ENCODE measurements around the gene GRIK4. TPM values are rescaled to one million over a fixed set of nuclear protein-coding genes. Genes with fewer than 3 reads are reported as not detected.

The GRIK4 gene
- total RNA-seq, 1 donor from 2014 or later: 2.2 TPM

DNA sequence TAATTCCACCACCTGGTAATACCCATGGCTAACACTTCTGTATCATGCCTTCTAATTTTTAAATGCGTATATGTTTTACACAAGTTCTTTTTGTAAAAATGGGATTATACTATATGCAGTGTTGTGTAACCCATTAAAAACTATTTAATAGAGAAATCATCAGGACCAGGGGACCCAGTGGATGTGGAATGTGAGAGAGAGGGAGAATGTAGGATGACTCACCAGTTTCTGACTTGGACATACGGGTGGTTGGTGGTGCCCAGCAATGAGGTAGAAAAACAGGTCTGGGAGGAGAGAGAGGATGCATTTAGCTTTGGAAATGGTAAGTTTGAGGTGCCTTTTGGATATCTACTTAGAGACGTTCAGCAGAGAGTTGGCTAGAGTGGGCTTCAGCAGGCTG lies 400.4 kb downstream of the GRIK4 start:
- TF ChIP-seq, protein P1, sequence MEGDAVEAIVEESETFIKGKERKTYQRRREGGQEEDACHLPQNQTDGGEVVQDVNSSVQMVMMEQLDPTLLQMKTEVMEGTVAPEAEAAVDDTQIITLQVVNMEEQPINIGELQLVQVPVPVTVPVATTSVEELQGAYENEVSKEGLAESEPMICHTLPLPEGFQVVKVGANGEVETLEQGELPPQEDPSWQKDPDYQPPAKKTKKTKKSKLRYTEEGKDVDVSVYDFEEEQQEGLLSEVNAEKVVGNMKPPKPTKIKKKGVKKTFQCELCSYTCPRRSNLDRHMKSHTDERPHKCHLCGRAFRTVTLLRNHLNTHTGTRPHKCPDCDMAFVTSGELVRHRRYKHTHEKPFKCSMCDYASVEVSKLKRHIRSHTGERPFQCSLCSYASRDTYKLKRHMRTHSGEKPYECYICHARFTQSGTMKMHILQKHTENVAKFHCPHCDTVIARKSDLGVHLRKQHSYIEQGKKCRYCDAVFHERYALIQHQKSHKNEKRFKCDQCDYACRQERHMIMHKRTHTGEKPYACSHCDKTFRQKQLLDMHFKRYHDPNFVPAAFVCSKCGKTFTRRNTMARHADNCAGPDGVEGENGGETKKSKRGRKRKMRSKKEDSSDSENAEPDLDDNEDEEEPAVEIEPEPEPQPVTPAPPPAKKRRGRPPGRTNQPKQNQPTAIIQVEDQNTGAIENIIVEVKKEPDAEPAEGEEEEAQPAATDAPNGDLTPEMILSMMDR (IDR thresholded peaks at IDR 0.05; ENCODE audit: insufficient read depth, low read depth, low read length): no peak
- TF ChIP-seq EZH2 (IDR thresholded peaks at IDR 0.05; ENCODE audit: insufficient read depth, low read length): no peak
- DNase-seq (ENCODE audit: low read depth): no peak
- Mint-ChIP-seq H3K27ac (ENCODE audit: unreplicated experiment) (no peak overlapping the region), H3K4me3 (ENCODE audit: unreplicated experiment) (no peak overlapping the region), H3K27me3 (ENCODE audit: low read depth, unreplicated experiment) (peaks cover 35% of the 10 kb centered on the region), H3K9me3 (ENCODE audit: unreplicated experiment) (peaks cover 4% of the 10 kb centered on the region), H3K36me3 (ENCODE audit: low read depth, unreplicated experiment) (peaks cover 5% of the 10 kb centered on the region), H3K4me1 (ENCODE audit: low read depth, unreplicated experiment) (peaks cover 3% of the 10 kb centered on the region)
- no peak overlapping the region for H3K4me2 ChIP-seq (ENCODE audit: low read length)
- no peak overlapping the region for H3K27ac ChIP-seq (ENCODE audit: low read depth, low read length)
- H4K20me1 ChIP-seq (ENCODE audit: insufficient read depth, low read length): no peaks in the 10 kb centered on the region
- H3K9me3 ChIP-seq (ENCODE audit: insufficient read depth, low read depth, low read length): no peaks in the 10 kb centered on the region
- no peaks in the 10 kb centered on the region for H3K4me1 ChIP-seq (ENCODE audit: insufficient read depth, low read length)
- H3K9ac ChIP-seq (ENCODE audit: low read length): no peak overlapping the region
- H3K4me3 ChIP-seq (ENCODE audit: insufficient read depth, low read depth, low read length): no peak overlapping the region
- no peaks in the 10 kb centered on the region for H3K36me3 ChIP-seq (ENCODE audit: insufficient read depth, low read length)
- H3K27me3 ChIP-seq (ENCODE audit: insufficient read depth, low read length): peaks cover 3% of the 10 kb centered on the region
- no peak overlapping the region for H2AFZ ChIP-seq (ENCODE audit: low read depth, low read length)
- H3K79me2 ChIP-seq (ENCODE audit: insufficient read depth, low read length): no peaks in the 10 kb centered on the region
- no peak for FAIRE-seq

DNA sequence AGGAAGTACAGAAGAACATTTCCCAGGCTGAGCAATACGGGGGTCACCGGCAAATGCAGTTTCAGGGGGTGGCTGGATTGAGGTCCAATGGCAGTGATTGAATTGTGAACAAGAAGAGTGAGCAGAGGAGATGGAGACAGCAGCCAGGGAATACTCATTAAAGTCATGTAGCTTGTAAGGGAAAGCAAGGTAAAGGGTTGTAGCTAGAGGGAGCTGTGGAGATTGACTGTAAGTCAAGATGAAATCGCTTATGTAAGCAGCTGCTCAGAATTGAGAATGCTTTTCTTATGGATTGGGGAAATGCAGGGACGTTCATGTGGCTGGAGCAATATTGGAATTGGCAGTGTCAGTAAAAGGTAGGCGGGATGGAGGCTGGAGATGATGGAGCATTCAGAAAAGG lies 401.0 kb downstream of the GRIK4 start:
- no peak overlapping the region for H3K9ac ChIP-seq (ENCODE audit: low read length)
- Mint-ChIP-seq H3K27ac (ENCODE audit: unreplicated experiment) (no peak overlapping the region), H3K27me3 (ENCODE audit: low read depth, unreplicated experiment) (peaks cover 33% of the 10 kb centered on the region), H3K36me3 (ENCODE audit: low read depth, unreplicated experiment) (peaks cover 3% of the 10 kb centered on the region), H3K4me3 (ENCODE audit: unreplicated experiment) (no peak overlapping the region), H3K4me1 (ENCODE audit: low read depth, unreplicated experiment) (peaks cover 3% of the 10 kb centered on the region), H3K9me3 (ENCODE audit: unreplicated experiment) (peaks cover 4% of the 10 kb centered on the region)
- no peak for FAIRE-seq
- no peak overlapping the region for H2AFZ ChIP-seq (ENCODE audit: low read depth, low read length)
- no peaks in the 10 kb centered on the region for H3K79me2 ChIP-seq (ENCODE audit: insufficient read depth, low read length)
- H3K27me3 ChIP-seq (ENCODE audit: insufficient read depth, low read length): peaks cover 2% of the 10 kb centered on the region
- H3K27ac ChIP-seq (ENCODE audit: low read depth, low read length): no peak overlapping the region
- peak; percentile 25 for DNase-seq (ENCODE audit: low read depth)
- no peak overlapping the region for H3K4me3 ChIP-seq (ENCODE audit: insufficient read depth, low read depth, low read length)
- no peaks in the 10 kb centered on the region for H3K4me1 ChIP-seq (ENCODE audit: insufficient read depth, low read length)
- TF ChIP-seq EZH2 (IDR thresholded peaks at IDR 0.05; ENCODE audit: insufficient read depth, low read length): no peak
- TF ChIP-seq, protein P1 (IDR thresholded peaks at IDR 0.05; ENCODE audit: insufficient read depth, low read depth, low read length): peak; percentile 9
- no peaks in the 10 kb centered on the region for H4K20me1 ChIP-seq (ENCODE audit: insufficient read depth, low read length)
- no peak overlapping the region for H3K4me2 ChIP-seq (ENCODE audit: low read length)
- no peaks in the 10 kb centered on the region for H3K9me3 ChIP-seq (ENCODE audit: insufficient read depth, low read depth, low read length)
- no peaks in the 10 kb centered on the region for H3K36me3 ChIP-seq (ENCODE audit: insufficient read depth, low read length)

DNA sequence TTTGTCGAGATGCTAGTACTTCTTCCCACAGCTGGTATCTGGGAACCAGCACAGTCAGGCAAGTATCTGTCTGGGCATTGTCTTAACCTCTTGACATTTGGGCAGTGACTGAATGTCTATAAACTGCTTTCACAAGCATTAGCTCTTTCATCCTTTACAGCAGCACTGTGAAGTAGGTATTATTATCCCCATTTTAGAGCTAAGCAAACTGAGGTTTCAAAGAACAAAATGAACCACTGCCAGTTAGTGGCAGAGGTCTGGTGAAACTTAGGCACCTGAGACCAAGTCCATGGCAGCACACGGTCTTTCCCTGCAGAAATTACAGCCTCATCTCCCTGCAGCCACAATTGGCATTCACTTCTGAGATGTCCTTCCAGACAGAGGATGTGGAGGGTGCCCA lies 401.4 kb downstream of the GRIK4 start:
- Mint-ChIP-seq H3K27ac (ENCODE audit: unreplicated experiment) (no peak overlapping the region), H3K36me3 (ENCODE audit: low read depth, unreplicated experiment) (peaks cover 3% of the 10 kb centered on the region), H3K27me3 (ENCODE audit: low read depth, unreplicated experiment) (peaks cover 34% of the 10 kb centered on the region), H3K4me3 (ENCODE audit: unreplicated experiment) (no peak overlapping the region), H3K4me1 (ENCODE audit: low read depth, unreplicated experiment) (peaks cover 3% of the 10 kb centered on the region), H3K9me3 (ENCODE audit: unreplicated experiment) (peaks cover 4% of the 10 kb centered on the region)
- TF ChIP-seq, protein P1 (IDR thresholded peaks at IDR 0.05; ENCODE audit: insufficient read depth, low read depth, low read length): no peak
- no peak for TF ChIP-seq EZH2 (IDR thresholded peaks at IDR 0.05; ENCODE audit: insufficient read depth, low read length)
- Histone ChIP-seq H3K9me3 (ENCODE audit: insufficient read depth, low read depth, low read length) (no peaks in the 10 kb centered on the region), H4K20me1 (ENCODE audit: insufficient read depth, low read length) (no peaks in the 10 kb centered on the region), H3K4me1 (ENCODE audit: insufficient read depth, low read length) (no peaks in the 10 kb centered on the region), H3K79me2 (ENCODE audit: insufficient read depth, low read length) (no peaks in the 10 kb centered on the region), H3K36me3 (ENCODE audit: insufficient read depth, low read length) (no peaks in the 10 kb centered on the region), H3K4me2 (ENCODE audit: low read length) (no peak overlapping the region), H3K27ac (ENCODE audit: low read depth, low read length) (no peak overlapping the region), H3K27me3 (ENCODE audit: insufficient read depth, low read length) (peaks cover 4% of the 10 kb centered on the region), H3K4me3 (ENCODE audit: insufficient read depth, low read depth, low read length) (no peak overlapping the region), H3K9ac (ENCODE audit: low read length) (no peak overlapping the region), H2AFZ (ENCODE audit: low read depth, low read length) (no peak overlapping the region)
- DNase-seq (ENCODE audit: low read depth): no peak
- no peak for FAIRE-seq
